GM12878 (cell line): Measurements from ENCODE around the gene PRDM8. TPM values are rescaled to one million over a fixed set of nuclear protein-coding genes. Genes with fewer than 3 reads are reported as not detected.

Experiments used
- MLLT1 ChIP-seq: fragments of 450-650 bp; IDR thresholded peaks from 2 replicates; pipeline ENCODE4 v1.6.1; 2016; ENCODE audit warnings: mild to moderate bottlenecking
- PAX5 ChIP-seq: IDR thresholded peaks from 2 replicates; pipeline ENCODE4 v1.6.1; 2011; ENCODE audit warnings: low read depth, low read length, borderline replicate concordance
- POLR2A ChIP-seq: IDR thresholded peaks from 2 replicates; pipeline ENCODE4 v1.6.1; 2011; ENCODE audit warnings: low read depth, mild to moderate bottlenecking, low read length
- RELB ChIP-seq: fragments of 450-650 bp; IDR thresholded peaks from 2 replicates; pipeline ENCODE4 v1.6.1; 2017; ENCODE audit warnings: low read depth, mild to moderate bottlenecking, moderate library complexity
- SMC3 ChIP-seq: IDR thresholded peaks from 2 replicates; pipeline ENCODE4 v1.6.1; 2011; ENCODE audit warnings: low read length, improper control_type of control experiment, borderline replicate concordance
- polyA plus RNA-seq, 11 experiments: library from polyadenylated mRNA; depleted of rRNA in 4 of 11; unstranded in 6 of 11; stranded (reverse) in 5 of 11; fragments of >200 nt; fragmentation: Nextera tagmentation in 4 of 11; fragmentation: Illumina TruSeq in 1 of 11; extraction: Ambion mirVana in 4 of 11; extraction: Trizol in 1 of 11; gene quantifications; 1 replicate in 1 of 11; 2 replicates in 10 of 11; pipeline versions ENCODE4 v1.2.1 to v1.2.3, GENCODE V29; 2011 to 2016; ENCODE audit warnings: inconsistent platforms in 2 of 11, missing spikeins in 2 of 11, low read depth in 1 of 11
- total RNA-seq, 4 experiments: library from RNA; depleted of rRNA in 3 of 4; stranded (reverse); fragments of >200 nt in 3 of 4; fragmentation: Illumina TruSeq in 1 of 4; extraction: Trizol in 1 of 4; gene quantifications; 2 replicates each; pipeline versions ENCODE4 v1.2.1 to v1.2.3, GENCODE V29; 2013 to 2021

The PRDM8 gene
- total and polyA plus RNA-seq, 10 of the 15 experiments (the other 5 are each of a cell fraction or from before 2014, with no cell fraction given): 0.09 to 1.6 (median 0.40) TPM

DNA sequence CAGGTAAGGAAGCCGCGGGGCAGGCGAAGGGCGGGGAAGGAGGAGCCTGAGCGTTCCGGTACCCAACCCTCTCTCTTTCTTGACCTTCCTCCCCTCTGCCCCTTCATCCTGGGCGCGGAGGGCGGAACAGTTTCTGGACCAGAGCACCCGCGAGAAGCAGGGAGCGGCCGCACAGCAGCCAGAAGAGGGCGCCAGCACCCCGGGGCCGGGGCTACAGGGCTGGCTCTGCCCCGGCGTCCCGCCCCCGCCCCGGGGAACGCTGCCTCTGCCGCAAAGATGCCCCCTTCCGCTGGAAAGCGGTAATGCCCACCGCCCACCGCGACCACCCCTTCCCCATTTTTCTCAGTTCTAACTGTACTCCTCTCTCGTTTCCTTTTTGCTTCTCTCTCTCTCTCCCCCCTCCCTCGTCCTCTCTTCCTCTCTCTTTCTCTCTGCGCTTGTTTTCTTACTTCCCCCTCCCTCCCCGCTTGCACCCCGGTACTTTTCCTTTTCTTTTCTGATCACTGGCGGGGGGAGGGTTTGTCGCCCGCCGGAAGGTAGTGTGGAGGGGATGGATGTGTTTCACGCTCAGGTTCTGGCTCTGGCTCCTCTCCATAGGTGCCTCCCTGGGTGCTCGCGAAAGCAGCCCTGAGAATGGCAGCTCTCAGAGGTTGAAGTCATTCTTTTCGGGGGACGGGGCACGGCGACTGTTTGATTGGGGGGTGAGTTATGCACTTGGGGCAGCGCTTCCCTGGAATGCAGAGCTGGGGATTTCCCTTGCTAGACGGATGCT, 13.1 kb upstream of the PRDM8 start (continued):
- TF ChIP-seq RELB (0 out of 2 replicates have a peak, but pooled peaks have one; percentile 44), SMC3 (peak; percentile 66), MLLT1 (peak; percentile 84), POLR2A (no peak), PAX5 (0 out of 2 replicates have a peak, but pooled peaks have one; percentile 29)
- TF ChIP-seq, all 136 proteins: peak for 25
